Cardiac muscle cell (in vitro differentiated cells and primary cell): Measurements from ENCODE around the gene RAB10. TPM values are rescaled to one million over a fixed set of nuclear protein-coding genes. Genes with fewer than 3 reads are reported as not detected.
"Not testable (repeated sequence)": the region's sequence is repeated elsewhere in the genome, so short reads cannot be mapped to it uniquely, and the experiment has no call there.

Source experiments
- DNase-seq, 2 donors: peaks; one replicate each; pipeline versions ENCODE4 v3.0.0 to v3.0.0-alpha.2; 2010 to 2017; ENCODE audit warnings: low read depth in 1 of 2, low spot score in 1 of 2
- H3K27ac ChIP-seq: fragments of 200-600 bp; sonication (generic); 2 replicates; pipeline ENCODE4 v1.5.1; 2016
- H3K27me3 ChIP-seq: fragments of 200-600 bp; sonication (generic); 2 replicates; pipeline ENCODE4 v1.6.0; 2016; ENCODE audit warnings: control low read depth
- H3K36me3 ChIP-seq: fragments of 200-600 bp; sonication (generic); 2 replicates; pipeline ENCODE4 v1.5.1; 2016; ENCODE audit warnings: control low read depth
- H3K4me1 ChIP-seq: fragments of 200-600 bp; sonication (generic); 2 replicates; pipeline ENCODE4 v1.8.1; 2017; ENCODE audit warnings: low read depth, mild to moderate bottlenecking, mixed run types
- H3K4me3 ChIP-seq: fragments of 200-600 bp; sonication (generic); 2 replicates; pipeline ENCODE4 v1.5.1; 2016; ENCODE audit warnings: mild to moderate bottlenecking
- H3K9me3 ChIP-seq: fragments of 200-600 bp; sonication (generic); 2 replicates; pipeline ENCODE4 v1.5.1; 2017; ENCODE audit warnings: low read depth, mild to moderate bottlenecking, control low read depth
- CTCF ChIP-seq: IDR thresholded peaks from 2 replicates; pipeline ENCODE4 v1.5.1; 2012; ENCODE audit warnings: low read depth, mild to moderate bottlenecking, low read length
- polyA plus RNA-seq: library from polyadenylated mRNA; unstranded; fragments of >200 nt; fragmentation: Nextera tagmentation; extraction: Ambion mirVana; gene quantifications from 2 replicates; pipeline ENCODE4 v1.2.1, GENCODE V29; 2016
- total RNA-seq: library from RNA; depleted of rRNA; stranded (reverse); fragments of >200 nt; gene quantifications from 2 replicates; pipeline ENCODE4 v1.2.3, GENCODE V29; 2016

Gene RAB10
- total and polyA plus RNA-seq, 2 experiments from 2014 or later, result 75.9 to 145 TPM

GRCh38 chr2:26017464-26018183, 16.3 kb upstream of the RAB10 start:
- no peaks in the 10 kb centered on the region for H3K9me3 ChIP-seq
- H3K4me3 ChIP-seq, result no peak overlapping the region
- H3K27ac ChIP-seq, result no peak overlapping the region
- no peaks in the 10 kb centered on the region for H3K36me3 ChIP-seq
- TF ChIP-seq CTCF, result no peak
- DNase-seq, result no peak
- H3K4me1 ChIP-seq, result no peaks in the 10 kb centered on the region
- H3K27me3 ChIP-seq, result peaks cover 89% of the 10 kb centered on the region

GRCh38 chr2:26018184-26019055, 15.5 kb upstream of the RAB10 start:
- Histone ChIP-seq H3K9me3 (no peaks in the 10 kb centered on the region), H3K27me3 (peaks cover 96% of the 10 kb centered on the region), H3K4me1 (no peaks in the 10 kb centered on the region), H3K27ac (no peak overlapping the region), H3K36me3 (no peaks in the 10 kb centered on the region), H3K4me3 (no peak overlapping the region)
- TF ChIP-seq CTCF, result no peak
- peak; percentile 24 to 87 for DNase-seq

GRCh38 chr2:26020231-26020640, 13.6 kb upstream of the RAB10 start:
- H3K27ac ChIP-seq, result no peak overlapping the region
- no peak overlapping the region for H3K4me3 ChIP-seq
- no peak for TF ChIP-seq CTCF
- H3K4me1 ChIP-seq, result no peaks in the 10 kb centered on the region
- H3K27me3 ChIP-seq, result peaks cover 96% of the 10 kb centered on the region
- H3K9me3 ChIP-seq, result no peaks in the 10 kb centered on the region
- DNase-seq, result no peak
- no peaks in the 10 kb centered on the region for H3K36me3 ChIP-seq

GRCh38 chr2:26024260-26024659, 9.6 kb upstream of the RAB10 start:
- no peak for DNase-seq
- H3K9me3 ChIP-seq, result no peaks in the 10 kb centered on the region
- H3K36me3 ChIP-seq, result no peaks in the 10 kb centered on the region
- H3K4me1 ChIP-seq, result no peaks in the 10 kb centered on the region
- H3K27me3 ChIP-seq, result peaks cover 81% of the 10 kb centered on the region
- H3K27ac ChIP-seq, result no peak overlapping the region
- TF ChIP-seq CTCF, result no peak
- H3K4me3 ChIP-seq, result no peak overlapping the region

- no peak for DNase-seq
- Histone ChIP-seq H3K27ac (no peak overlapping the region), H3K4me3 (no peak overlapping the region), H3K9me3 (no peaks in the 10 kb centered on the region), H3K4me1 (no peaks in the 10 kb centered on the region), H3K36me3 (no peaks in the 10 kb centered on the region), H3K27me3 (peaks cover 76% of the 10 kb centered on the region)
- no peak for TF ChIP-seq CTCF
Observed at GRCh38 chr2:26025509-26025908, 8.4 kb upstream of the RAB10 start.

GRCh38 chr2:26028083-26028482, 5.8 kb upstream of the RAB10 start:
- not testable (repeated sequence) for H3K27ac ChIP-seq, DNase-seq, H3K9me3 ChIP-seq, H3K4me1 ChIP-seq, H3K4me3 ChIP-seq, H3K36me3 ChIP-seq
- H3K27me3 ChIP-seq, result peaks cover 55% of the 10 kb centered on the region

GRCh38 chr2:26032586-26033269, 1.2 kb upstream of the RAB10 start:
- Histone ChIP-seq H3K27me3 (peaks cover 18% of the 10 kb centered on the region), H3K27ac (peak overlapping the region; percentile 82), H3K4me3 (peak overlapping the region; percentile 79)
- not testable (repeated sequence) for H3K9me3 ChIP-seq, H3K4me1 ChIP-seq, DNase-seq, H3K36me3 ChIP-seq
